ENCODE measurements around the gene EZR.
A peak's percentile ranks its signal among the peaks of the same experiment; 100 is the strongest.
"Not testable (repeated sequence)": the region's sequence is repeated elsewhere in the genome, so short reads cannot be mapped to it uniquely, and the experiment has no call there.

EZR gene

DNA sequence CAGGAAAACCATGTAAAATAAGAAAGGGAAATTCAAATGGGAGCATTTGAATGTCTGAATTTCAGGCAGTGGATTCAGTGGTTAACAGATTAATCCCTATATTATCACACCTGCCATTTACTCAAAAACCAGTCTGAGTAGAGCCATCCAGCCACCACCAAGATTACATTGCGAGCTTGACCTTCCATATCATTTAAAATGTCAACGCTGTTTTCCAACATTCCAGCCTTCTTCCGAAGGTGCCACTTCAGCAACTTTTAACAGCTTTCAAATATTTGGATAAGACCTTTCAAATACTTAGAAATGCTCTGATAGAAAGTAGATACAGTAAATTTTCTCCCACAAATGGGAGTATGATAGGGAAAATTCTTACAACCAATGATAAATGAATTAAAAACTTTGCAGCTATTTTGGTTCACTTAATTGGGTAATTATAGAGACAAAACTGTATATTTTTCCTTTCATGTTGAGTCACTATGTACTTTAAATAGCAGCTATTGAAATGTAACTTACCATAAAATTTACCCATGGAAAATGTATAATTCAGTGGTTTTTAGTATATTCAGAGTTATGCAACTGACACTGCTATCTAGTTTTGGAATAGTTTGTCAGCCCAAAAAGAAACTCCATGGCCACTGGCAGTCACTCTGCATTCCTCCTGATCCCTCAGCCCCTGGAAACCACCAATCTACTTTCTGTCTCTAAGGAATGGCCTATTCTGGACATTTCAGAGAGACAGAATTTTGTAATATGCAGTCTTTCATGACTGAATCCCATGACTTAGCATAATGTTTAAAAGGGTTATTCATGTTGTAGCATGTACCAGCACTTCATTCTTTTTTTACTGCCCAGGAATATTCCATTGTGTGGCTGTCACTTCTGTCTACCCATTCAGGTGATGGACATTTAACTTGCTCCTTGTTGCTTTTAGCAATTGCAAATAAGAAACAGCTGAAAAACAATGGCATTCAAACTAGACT is 21.5 kb downstream of the EZR start:
- no peak for DNase-seq (ENCODE audit: low read depth)

GRCh38 chr6:158796353-158796752 is 22.8 kb downstream of the EZR start:
- no peak for DNase-seq (ENCODE audit: low read depth)

- DNase-seq (ENCODE audit: low read depth) = no peak
Measured at GRCh38 chr6:158795516-158795915, 23.7 kb downstream of the EZR start.

- peak; percentile 73 for DNase-seq (ENCODE audit: low read depth)
Measured at GRCh38 chr6:158793432-158793831, 25.7 kb downstream of the EZR start.

- DNase-seq (ENCODE audit: low read depth) = not testable (repeated sequence)
Measured at GRCh38 chr6:158792505-158792904, 26.7 kb downstream of the EZR start.

DNA sequence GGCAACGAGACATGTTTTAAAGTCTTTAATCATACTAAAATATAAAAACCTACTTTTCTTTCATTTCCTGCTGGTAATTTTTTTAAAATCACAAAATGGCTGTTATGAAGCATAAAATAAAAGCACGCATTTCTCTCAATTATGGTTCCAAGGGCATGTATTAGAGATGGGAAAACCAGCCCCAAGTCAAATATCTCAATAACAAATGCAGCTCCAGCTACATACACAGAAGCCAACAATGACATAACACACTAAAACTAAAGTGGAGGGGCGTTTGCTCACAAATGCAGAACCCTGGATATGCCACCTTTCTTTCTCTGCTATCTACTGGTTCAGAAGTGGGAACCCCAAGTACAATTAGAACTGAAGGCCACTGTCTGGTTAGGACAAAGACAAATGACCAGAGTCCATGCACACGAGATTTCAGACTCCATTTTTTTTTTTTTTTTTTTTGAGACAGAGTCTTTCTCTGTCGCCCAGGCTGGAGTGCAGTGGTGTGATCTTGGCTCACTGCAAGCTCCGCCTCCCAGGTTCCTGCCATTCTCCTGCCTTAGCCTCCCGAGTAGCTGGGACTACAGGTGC is 27.8 kb downstream of the EZR start:
- DNase-seq (ENCODE audit: low read depth) = no peak

GRCh38 chr6:158789115-158789917 is 29.9 kb downstream of the EZR start:
- DNase-seq (ENCODE audit: low read depth) = no peak

DNA sequence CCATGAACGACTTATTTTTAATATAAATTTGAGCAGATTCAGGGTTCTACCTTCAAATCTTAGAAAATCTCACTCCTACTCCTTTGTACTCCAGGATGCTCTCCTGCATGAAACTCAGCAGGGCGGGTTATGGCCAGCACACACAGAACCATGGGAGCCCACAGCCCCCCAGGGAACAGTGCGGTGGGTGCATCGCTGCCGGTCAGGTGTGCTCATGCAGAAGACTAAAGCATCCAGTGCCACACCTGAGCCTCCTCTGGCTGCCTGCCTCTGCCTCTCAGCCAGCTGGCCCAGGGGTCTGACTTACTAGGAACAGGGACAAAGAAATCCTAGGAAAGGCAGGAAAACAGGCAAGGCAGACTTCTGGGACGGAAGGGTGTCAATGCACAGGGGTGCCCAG is 31.8 kb downstream of the EZR start:
- DNase-seq (ENCODE audit: low read depth) = no peak

DNA sequence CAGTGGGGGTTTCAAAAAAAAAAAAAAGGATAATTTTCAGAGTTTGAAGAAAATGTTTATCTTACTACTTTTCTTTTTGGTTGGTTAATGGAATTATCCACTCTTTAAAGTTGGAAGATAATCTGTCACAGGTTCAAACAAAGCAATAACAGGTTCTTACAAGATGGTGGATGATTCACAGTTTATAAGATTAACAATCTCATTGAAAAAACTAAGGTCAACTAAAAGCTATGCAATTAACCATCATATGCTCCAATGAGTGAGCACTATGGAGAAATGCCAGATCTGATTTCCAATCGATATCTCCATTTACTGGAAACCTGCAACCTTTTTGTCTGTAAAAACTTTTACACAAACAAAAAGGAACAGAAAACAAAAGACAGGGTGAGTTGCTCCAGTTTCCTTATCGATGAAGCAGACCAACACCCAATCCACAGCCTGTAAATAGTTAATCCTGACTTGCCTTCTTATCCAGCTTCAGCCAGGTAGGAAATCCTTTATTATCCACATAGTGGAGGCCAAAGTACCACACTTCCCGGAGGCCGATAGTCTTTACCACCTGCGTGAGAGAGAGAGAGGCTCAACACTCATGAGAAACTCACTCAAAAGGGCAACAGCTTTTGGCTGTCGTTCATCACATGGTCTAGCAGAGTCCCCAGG is 32.4 kb downstream of the EZR start:
- no peak for DNase-seq (ENCODE audit: low read depth)

DNA sequence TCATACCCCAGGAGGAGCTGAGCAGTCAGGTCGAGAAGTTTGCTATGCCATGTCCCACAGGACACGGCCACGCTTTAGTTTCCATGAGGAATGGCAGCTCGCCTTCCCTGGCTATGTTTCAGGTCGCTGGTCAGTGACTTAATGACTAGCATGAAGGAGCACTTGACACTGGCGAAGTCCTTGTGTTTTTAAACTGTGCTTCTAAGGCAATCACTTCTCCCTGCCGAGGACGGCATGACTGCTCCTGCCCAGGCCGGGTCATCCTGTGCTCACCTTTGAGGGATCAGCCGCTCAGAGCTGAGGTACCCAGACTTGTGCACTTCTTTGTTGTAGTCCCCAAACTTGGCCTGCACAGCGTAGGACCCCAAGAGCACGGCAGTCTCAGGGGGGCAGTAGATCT is 34.1 kb downstream of the EZR start:
- no peak for DNase-seq (ENCODE audit: low read depth)

- peak; percentile 84 for DNase-seq (ENCODE audit: low read depth)
Measured at GRCh38 chr6:158784505-158784904, 34.7 kb downstream of the EZR start.

GRCh38 chr6:158783851-158784250 is 35.3 kb downstream of the EZR start:
- DNase-seq (ENCODE audit: low read depth) = no peak

DNA sequence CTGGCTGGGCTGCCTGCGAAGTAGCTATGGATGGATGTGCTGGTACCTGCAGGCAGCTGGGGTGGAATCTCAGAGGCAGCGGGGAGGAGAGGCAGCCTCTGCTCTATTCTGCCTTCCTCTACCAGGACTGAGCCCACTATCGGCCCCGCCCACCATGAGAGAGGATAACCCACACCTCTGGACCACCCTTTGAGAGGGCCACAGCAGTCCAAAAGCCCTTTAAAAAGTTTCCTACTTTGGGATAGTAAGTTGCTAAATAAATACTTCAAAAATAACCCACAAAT is 36.1 kb downstream of the EZR start:
- DNase-seq (ENCODE audit: low read depth) = no peak

GRCh38 chr6:158782432-158783166 is 36.6 kb downstream of the EZR start:
- no peak for DNase-seq (ENCODE audit: low read depth)

DNA sequence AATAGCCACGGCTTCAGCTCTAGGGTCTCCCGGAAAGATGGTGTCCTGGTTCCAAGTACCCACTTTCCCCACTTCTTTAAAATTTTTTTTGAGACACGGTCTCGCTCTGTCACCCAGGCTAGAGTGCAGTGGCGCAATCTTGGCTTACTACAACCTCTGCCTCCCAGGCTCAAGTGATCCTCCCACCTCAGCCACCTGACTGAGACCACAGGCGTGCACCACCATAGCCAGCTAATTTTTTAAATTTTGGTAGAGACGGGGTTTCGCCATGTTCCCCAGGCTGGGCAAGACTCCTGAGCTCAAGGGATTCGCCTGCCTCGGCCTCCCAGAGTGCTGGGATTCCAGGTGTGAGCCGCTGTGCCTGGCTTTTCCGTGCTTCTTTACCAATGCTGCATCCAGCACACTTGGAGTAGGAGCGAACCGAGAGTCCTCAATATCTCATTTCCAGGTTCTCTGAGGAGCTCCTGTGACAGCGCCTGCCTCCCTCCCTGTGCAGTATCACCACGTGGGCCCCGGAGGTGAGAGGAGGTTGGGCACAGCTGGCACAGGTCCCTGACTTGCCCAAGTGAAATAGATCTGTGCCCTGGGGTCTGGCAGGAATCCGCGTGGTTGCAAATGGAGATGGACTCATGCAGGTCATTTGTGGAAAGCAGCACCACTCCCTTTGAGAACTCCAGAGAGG is 37.3 kb downstream of the EZR start:
- no peak for DNase-seq (ENCODE audit: low read depth)

DNA sequence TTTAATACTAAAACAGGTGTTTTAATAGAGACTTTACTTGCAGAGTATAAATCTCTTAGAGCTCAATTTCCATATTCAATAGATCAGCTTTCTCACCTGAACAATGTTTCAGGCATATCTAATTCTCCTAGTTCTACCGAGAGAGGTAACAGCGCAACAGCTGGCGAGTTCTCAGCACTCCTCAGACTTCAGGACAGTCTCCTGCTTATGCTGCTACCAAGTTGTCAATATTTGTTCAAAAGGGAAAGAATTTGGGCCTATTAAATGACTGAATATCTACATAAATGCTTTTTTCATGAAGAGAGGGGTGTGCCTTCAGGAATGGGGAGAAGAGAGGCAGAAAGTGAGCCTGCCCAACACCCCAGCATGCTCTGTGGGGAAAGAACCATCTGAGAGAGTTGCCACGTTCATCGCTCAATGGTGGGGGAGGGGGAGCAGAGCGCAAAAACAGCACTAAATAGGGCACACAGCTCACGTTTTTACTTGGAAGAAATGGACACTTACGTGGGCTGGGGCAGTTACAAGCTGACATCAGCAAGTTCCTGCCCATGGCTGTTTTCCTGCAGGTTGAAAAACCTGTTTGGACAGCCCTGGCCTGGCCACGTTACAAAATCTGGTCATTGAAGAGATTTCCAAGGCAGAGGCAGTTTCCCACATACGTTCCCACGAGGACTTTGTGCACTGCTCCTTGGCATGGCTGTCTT is 38.0 kb downstream of the EZR start:
- no peak for DNase-seq (ENCODE audit: low read depth)

DNA sequence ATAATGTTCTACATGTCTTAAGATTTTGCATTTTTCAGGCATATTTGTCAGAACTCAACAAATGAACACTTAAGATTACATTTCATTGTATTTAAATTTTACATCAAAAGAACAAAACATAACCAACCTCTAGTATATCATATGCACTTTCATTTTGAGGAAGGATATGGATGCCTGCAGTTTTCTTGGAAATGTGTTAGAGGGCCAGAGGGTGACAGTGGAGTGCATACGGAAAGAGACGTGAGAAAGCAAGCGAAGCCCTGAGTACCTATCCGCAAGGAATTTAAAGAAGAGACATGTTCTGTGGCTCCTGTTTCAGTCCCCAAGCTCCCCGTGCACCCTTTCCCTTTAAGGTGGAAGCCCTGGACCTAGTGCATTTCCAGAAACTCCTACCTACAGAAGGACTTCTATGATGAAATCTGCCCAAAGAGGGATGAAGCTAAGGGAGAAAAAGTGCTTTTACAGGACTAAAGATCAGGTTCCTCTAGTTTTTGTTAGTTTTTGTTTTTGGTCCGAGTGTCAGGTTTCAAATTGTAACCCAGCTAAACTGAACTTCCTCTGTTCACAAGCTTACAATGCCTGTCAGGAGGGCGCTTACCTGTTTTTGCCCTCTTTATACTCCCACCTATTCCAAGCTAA is 38.8 kb downstream of the EZR start:
- DNase-seq (ENCODE audit: low read depth) = no peak

DNA sequence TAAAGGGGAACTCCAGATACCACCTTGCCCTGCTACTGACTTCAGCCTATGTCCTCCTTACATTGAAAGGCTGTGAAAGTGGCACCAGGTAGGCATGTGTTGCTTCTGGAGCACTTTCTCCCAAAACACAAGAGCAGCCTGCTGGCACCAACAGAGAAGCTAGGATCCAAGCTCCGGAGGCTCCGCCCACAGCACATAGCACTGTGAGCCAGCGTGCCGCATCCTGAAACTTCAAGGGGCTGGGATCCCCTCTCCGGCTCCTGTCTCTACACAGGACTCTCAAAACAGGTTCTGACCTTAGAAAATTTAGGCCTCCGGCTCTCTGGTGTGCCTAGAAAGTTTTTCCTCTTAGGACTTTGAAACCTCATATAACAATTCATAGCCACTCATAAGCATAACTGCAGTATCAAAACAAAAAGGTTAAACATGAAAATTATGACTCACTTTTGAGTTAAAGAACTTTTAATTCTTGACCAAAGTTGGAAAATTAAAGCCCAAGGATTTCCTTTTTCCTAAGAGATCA is 41.1 kb downstream of the EZR start:
- no peak for DNase-seq (ENCODE audit: low read depth)

GRCh38 chr6:158777510-158777909 is 41.7 kb downstream of the EZR start:
- no peak for DNase-seq (ENCODE audit: low read depth)

GRCh38 chr6:158776737-158777136 is 42.4 kb downstream of the EZR start:
- DNase-seq (ENCODE audit: low read depth) = no peak
